HL-60 (cell line): ENCODE data around the gene EEF1G.
A peak's percentile ranks its signal among the peaks of the same experiment; 100 is the strongest.
"Not testable (repeated sequence)": the region's sequence is repeated elsewhere in the genome, so short reads cannot be mapped to it uniquely, and the experiment has no call there.

Experiments used
- DNase-seq, 2 experiments: peaks; one replicate each; pipeline ENCODE4 v3.0.0-alpha.2; 2010 to 2020; ENCODE audit warnings: low read depth in 1 of 2, low spot score in 1 of 2
- H3K27ac ChIP-seq: fragments of 250-450 bp; sonication (Bioruptor Pico); replicated peaks from 2 replicates; pipeline ENCODE4 v1.5.1; 2020; ENCODE audit warnings: mild to moderate bottlenecking, moderate library complexity
- H3K27me3 ChIP-seq: fragments of 250-450 bp; sonication (Bioruptor Pico); 2 replicates; pipeline ENCODE4 v1.5.1; 2021; ENCODE audit warnings: mild to moderate bottlenecking, moderate library complexity; ENCODE audit not compliant: insufficient read depth, poor library complexity, severe bottlenecking
- H3K4me3 ChIP-seq: replicated peaks from 2 replicates; pipeline ENCODE4 v1.5.1; 2011; ENCODE audit warnings: mild to moderate bottlenecking, control low read depth, low read length; ENCODE audit not compliant: insufficient read depth
- CTCF ChIP-seq: IDR thresholded peaks from one replicate; pipeline ENCODE4 v1.5.1; 2011; ENCODE audit warnings: low read length, control low read depth, inconsistent platforms; ENCODE audit not compliant: insufficient read depth
- GABPA ChIP-seq: IDR thresholded peaks from 2 replicates; pipeline ENCODE4 v1.6.1; 2012; ENCODE audit warnings: low read depth
- POLR2AphosphoS5 ChIP-seq: IDR thresholded peaks from 2 replicates; pipeline ENCODE4 v1.6.1; 2012; ENCODE audit warnings: low read depth
- SPI1 ChIP-seq: IDR thresholded peaks from 2 replicates; pipeline ENCODE4 v1.6.1; 2012; ENCODE audit warnings: low read depth, mild to moderate bottlenecking, borderline replicate concordance
- TF ChIP-seq, protein P1 (sequence below): IDR thresholded peaks from 2 replicates; pipeline ENCODE4 v1.6.1; 2012; ENCODE audit warnings: low read depth; ENCODE audit not compliant: insufficient replicate concordance

Gene EEF1G

GRCh38 chr11:62591448-62592145 is 17.9 kb upstream of the EEF1G start, which contains the start of gene TUT1:
Gene TUT1 (minus strand): TSS chr11:62591523. CDS start chr11:62591485, 38 bp downstream.
- Histone ChIP-seq H3K27me3 (no peaks in the 10 kb centered on the region), H3K4me3 (peak within 1 kb of the TSS; percentile 74), H3K27ac (peak within 1 kb of the TSS; percentile 88)
- TF ChIP-seq GABPA (peak; percentile 99), SPI1 (peak; percentile 42; the same call in 1 of the 2 replicates), CTCF (no peak), POLR2AphosphoS5 (peak; percentile 95)
- TF ChIP-seq, protein P1, sequence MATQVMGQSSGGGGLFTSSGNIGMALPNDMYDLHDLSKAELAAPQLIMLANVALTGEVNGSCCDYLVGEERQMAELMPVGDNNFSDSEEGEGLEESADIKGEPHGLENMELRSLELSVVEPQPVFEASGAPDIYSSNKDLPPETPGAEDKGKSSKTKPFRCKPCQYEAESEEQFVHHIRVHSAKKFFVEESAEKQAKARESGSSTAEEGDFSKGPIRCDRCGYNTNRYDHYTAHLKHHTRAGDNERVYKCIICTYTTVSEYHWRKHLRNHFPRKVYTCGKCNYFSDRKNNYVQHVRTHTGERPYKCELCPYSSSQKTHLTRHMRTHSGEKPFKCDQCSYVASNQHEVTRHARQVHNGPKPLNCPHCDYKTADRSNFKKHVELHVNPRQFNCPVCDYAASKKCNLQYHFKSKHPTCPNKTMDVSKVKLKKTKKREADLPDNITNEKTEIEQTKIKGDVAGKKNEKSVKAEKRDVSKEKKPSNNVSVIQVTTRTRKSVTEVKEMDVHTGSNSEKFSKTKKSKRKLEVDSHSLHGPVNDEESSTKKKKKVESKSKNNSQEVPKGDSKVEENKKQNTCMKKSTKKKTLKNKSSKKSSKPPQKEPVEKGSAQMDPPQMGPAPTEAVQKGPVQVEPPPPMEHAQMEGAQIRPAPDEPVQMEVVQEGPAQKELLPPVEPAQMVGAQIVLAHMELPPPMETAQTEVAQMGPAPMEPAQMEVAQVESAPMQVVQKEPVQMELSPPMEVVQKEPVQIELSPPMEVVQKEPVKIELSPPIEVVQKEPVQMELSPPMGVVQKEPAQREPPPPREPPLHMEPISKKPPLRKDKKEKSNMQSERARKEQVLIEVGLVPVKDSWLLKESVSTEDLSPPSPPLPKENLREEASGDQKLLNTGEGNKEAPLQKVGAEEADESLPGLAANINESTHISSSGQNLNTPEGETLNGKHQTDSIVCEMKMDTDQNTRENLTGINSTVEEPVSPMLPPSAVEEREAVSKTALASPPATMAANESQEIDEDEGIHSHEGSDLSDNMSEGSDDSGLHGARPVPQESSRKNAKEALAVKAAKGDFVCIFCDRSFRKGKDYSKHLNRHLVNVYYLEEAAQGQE = peak; percentile 86
- peak; percentile 99 to 100 for DNase-seq

DNA sequence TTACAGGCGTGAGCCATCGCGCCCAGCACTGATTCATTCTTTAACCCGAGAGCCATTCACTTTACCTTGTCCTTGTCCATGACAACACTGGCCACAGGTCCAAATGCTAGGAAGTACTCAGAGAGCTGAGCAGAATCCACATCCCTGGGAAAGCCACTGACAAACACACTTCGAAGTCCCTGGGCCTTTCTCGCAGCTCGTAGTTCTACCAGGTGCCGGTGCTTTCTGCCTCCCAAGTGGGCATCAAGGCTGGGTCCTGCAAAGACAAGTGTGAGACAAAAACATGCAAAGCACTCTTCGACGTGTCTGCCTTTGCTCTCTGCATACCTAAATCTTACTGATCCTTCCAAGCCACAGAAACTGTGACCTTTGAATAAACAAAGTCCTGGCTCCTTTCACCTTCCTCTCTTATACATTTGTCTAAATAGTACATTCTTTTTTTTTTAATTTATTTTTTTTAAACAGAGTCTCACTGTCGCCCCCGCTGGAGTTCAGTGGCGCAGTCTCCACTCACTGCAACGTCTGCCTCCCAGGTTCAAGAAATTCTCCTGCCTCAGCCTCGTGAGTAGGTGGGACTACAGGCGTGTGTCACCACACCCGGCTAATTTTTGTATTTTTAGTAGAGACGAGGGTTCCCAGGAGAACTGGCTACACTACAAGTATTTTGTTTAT is 15.4 kb upstream of the EEF1G start:
- H3K27me3 ChIP-seq = no peaks in the 10 kb centered on the region
- H3K4me3 ChIP-seq = no peak overlapping the region
- no peak for TF ChIP-seq SPI1
- no peak for TF ChIP-seq GABPA
- TF ChIP-seq POLR2AphosphoS5 = no peak
- TF ChIP-seq, protein P1 = no peak
- no peak for TF ChIP-seq CTCF
- DNase-seq = no peak
- no peak overlapping the region for H3K27ac ChIP-seq

DNA sequence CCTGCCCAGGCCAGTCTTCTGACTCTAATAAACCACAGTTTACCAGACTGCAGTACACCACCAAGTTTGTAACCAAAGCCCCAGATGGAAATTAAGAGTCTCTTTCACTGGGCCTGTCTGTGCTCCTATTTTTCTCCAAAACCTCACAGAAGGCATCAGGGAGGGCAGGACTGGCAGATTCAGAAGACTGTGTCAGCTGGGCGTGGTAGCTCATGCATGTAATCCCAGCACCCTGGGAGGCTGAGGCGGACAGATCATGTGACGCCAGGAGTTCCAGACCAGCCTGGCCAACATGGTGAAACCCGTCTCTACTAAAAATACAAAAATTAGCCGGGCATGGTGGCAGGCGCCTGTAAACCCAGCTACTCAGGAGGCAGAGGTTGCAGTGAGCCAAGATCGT is 11.7 kb upstream of the EEF1G start:
- DNase-seq, H3K27ac ChIP-seq, H3K4me3 ChIP-seq, H3K27me3 ChIP-seq: not testable (repeated sequence)

GRCh38 chr11:62581735-62582134 is 8.0 kb upstream of the EEF1G start:
- not testable (repeated sequence) for H3K4me3 ChIP-seq, DNase-seq, H3K27me3 ChIP-seq, H3K27ac ChIP-seq
